Panc1 (cell line): ENCODE results near the gene FAM162A.

Experiments
- POLR2AphosphoS5 ChIP-seq: IDR thresholded peaks from 2 replicates; pipeline ENCODE4 v1.6.1; 2012; ENCODE audit warnings: mild to moderate bottlenecking, low read depth, low read length, moderate library complexity
- SIN3A ChIP-seq: IDR thresholded peaks from 2 replicates; pipeline ENCODE4 v1.6.1; 2012; ENCODE audit warnings: low read depth, mild to moderate bottlenecking, low read length, moderate library complexity, borderline replicate concordance; ENCODE audit not compliant: insufficient read depth
- TF ChIP-seq, protein P1 (sequence below): fragments of 450-650 bp; IDR thresholded peaks from 2 replicates; pipeline ENCODE4 v1.5.1; 2017; ENCODE audit warnings: mild to moderate bottlenecking

DNA sequence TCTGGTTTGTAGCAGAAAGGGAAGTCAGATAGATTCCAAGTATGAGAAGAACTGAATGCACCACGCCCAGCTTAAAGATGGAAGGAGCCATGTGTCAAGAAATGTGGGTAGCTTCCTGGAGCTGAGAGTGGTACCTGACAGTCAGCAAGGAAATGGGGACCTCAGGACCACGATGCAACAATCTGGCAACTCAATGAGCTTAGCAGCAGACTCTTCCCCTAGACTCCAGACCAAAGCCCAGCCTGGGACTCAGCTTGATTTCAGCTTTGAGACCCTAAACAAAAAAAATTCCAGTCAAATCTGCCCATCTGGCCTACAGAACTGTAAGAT lies 25.3 kb upstream of the FAM162A start:
- TF ChIP-seq POLR2AphosphoS5, result no peak
- TF ChIP-seq, protein P1, sequence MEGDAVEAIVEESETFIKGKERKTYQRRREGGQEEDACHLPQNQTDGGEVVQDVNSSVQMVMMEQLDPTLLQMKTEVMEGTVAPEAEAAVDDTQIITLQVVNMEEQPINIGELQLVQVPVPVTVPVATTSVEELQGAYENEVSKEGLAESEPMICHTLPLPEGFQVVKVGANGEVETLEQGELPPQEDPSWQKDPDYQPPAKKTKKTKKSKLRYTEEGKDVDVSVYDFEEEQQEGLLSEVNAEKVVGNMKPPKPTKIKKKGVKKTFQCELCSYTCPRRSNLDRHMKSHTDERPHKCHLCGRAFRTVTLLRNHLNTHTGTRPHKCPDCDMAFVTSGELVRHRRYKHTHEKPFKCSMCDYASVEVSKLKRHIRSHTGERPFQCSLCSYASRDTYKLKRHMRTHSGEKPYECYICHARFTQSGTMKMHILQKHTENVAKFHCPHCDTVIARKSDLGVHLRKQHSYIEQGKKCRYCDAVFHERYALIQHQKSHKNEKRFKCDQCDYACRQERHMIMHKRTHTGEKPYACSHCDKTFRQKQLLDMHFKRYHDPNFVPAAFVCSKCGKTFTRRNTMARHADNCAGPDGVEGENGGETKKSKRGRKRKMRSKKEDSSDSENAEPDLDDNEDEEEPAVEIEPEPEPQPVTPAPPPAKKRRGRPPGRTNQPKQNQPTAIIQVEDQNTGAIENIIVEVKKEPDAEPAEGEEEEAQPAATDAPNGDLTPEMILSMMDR, result no peak
- no peak for TF ChIP-seq SIN3A
